NCI-H1105 (cell line): ENCODE data around the gene PLCG1.
A peak's percentile ranks its signal among the peaks of the same experiment; 100 is the strongest.

Experiments used
- DNase-seq: peaks from one replicate; lab custom pipeline; 2025; lab: John Stamatoyannopoulos, UW

The PLCG1 gene

DNA sequence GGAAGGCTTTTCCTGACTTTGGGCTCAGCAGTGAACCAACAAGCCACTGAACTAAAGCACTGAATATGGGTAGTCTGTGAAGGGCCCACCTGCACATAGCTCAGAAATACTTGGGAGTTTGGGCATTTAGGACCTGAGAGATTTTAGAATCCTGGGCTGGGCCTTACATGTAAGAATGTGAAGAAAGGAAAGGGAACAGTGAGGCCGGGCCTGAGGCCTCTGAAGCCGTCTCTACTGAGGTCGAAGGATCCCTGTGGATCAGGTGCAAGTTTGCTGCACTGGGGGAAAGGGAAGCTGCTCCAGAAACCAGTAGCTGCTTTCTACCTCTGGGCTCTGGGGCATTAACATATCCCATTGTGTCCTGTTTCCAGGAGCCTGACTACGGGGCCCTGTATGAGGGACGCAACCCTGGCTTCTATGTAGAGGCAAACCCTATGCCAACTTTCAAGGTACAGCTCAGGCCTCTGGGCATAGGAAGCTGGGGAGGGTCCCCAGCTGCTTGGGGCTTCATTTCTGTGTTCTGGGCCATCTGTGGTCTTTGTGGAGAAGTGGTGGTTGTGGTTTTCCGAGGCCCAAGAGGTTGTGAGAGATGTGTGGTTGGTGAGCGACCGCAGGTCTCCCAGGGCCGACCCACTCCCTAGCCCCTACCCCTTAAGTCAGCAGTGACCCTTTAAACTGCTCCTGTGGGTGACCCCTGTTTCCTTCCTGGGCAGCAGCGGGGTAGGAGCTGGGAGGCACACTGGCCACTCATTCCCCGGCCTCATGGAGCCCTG is 30.3 kb downstream of the PLCG1 start:
- no peak for DNase-seq

GRCh38 chr20:41168281-41169161 is 31.2 kb downstream of the PLCG1 start:
- DNase-seq: no peak

GRCh38 chr20:41169162-41169690 is 31.9 kb downstream of the PLCG1 start:
- DNase-seq: no peak

DNA sequence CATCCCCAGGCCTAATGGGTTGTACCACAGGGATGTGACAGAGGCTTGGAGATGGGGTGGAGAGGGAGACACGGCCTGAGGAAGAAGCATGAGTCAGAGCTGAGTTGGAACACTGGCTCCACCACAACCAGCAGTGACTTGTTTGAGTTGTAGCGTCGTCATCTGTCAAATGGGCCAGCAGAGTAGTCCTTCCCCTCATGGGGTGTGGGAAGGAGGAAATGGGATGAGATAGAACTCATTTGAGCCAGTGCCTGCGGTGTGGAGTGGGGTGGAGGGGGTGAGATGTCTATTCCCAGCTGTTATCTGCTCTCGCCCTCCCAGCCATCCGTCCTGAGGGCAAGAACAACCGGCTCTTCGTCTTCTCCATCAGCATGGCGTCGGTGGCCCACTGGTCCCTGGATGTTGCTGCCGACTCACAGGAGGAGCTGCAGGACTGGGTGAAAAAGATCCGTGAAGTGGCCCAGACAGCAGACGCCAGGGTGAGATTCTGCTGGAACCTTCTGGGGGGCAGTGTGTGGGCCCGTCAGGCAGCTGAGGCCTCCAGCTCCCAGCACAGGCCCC is 32.5 kb downstream of the PLCG1 start:
- no peak for DNase-seq

DNA sequence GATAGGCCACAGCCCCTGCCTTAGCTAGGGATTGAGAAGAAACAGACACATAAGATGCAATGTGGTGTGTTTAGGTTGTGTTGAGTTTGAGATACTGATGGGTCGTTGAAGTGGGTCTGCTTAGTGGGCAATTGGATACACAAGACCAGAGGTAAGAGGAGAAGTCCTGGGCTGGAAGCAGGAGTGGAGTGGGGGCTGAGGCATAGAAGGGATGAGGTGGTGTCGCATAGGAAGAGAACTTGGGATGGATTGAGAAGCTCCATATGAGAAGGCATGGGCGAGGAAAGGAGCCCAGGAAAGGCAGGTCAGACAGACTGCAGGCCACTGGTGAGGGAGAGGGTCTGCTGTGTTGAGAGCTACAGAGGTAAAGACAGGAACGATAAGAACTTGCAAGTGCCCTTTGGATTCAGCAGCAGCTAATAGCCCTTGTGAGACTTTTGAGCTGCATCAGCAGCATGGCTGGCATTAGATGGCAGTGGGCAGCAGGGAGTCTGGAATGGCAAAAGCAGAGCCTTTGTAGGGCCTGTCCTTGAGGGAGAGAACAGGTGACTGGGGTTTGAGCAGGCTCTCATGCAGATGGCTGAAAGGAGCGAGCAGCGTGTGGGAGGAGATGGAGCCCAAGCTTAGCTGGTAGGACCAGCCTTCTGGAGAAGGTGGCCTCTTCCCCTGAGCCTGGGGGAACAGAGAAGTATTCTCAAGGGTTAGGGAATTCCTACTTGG is 33.2 kb downstream of the PLCG1 start:
- no peak for DNase-seq

DNA sequence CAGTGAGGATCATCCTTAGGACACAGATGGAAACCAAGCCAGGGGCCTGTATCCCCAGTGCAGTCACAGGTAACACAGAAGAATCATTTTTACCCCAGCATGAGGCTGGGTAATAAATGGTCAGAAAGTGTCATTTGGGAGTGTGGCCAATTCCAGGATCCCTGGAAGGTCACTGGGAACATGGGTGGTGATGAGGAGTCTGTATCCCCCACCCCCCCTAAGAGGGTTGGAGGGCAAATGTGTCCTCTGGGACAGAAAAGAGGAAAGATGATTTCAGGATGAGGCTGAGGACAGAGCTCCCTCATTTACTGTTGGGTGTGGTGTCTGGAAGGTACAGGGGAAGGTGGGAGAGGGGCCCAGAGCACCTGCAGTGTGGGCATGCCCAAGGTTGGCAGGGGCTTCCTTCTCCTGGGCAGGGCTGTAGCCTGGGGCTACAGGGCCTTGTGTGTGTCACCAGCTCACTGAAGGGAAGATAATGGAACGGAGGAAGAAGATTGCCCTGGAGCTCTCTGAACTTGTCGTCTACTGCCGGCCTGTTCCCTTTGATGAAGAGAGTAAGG is 34.5 kb downstream of the PLCG1 start:
- no peak for DNase-seq

GRCh38 chr20:41172296-41173140 is 35.2 kb downstream of the PLCG1 start:
- no peak for DNase-seq

DNA sequence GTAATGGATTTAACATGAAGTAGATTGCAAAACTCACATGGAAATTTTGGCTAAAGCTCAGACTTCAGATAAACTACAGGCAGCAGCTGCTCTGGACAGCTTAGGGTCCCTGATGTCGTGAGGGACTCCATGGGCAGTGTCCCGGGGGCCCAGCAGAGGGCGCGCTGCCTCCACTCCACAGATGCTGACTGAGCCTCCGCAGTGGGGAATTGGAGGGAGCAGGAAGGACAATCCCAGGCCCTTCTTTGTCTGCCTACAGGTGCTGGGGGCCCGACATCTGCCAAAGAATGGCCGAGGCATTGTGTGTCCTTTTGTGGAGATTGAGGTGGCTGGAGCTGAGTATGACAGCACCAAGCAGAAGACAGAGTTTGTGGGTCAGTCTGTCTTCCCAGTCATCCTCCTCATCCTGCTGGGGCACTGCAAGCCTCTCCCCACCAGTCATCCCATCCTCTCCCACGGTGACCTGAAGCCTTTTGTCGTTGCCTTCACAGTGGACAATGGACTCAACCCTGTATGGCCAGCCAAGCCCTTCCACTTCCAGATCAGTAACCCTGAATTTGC is 35.9 kb downstream of the PLCG1 start:
- DNase-seq: peak; percentile 21

- DNase-seq: no peak
Measured at GRCh38 chr20:41173791-41174341, 36.5 kb downstream of the PLCG1 start.

DNA sequence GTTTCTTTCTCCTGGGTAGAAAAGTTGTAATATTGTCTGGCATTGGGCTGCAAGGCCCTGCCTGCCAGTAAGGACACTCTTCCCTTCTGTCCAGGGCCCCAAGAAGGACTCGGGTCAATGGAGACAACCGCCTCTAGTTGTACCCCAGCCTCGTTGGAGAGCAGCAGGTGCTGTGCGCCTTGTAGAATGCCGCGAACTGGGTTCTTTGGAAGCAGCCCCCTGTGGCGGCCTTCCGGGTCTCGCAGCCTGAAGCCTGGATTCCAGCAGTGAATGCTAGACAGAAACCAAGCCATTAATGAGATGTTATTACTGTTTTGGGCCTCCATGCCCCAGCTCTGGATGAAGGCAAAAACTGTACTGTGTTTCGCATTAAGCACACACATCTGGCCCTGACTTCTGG is 37.0 kb downstream of the PLCG1 start:
- DNase-seq: no peak

DNA sequence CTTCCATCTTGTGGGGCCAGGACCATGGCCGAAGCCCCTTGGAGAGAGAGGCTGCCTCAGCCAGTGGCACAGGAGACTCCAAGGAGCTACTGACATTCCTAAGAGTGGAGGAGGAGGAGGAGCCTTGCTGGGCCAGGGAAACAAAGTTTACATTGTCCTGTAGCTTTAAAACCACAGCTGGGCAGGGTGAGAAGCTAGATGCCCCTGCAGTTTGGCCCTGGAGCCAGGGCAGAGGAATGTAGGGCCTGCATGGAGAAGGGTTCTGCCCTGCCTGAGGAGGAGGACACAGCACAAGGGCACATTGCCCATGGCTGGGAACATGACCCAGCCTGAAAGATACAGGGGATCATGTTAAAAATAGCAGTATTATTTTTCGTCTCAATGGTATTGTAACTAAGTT is 37.4 kb downstream of the PLCG1 start:
- no peak for DNase-seq

DNA sequence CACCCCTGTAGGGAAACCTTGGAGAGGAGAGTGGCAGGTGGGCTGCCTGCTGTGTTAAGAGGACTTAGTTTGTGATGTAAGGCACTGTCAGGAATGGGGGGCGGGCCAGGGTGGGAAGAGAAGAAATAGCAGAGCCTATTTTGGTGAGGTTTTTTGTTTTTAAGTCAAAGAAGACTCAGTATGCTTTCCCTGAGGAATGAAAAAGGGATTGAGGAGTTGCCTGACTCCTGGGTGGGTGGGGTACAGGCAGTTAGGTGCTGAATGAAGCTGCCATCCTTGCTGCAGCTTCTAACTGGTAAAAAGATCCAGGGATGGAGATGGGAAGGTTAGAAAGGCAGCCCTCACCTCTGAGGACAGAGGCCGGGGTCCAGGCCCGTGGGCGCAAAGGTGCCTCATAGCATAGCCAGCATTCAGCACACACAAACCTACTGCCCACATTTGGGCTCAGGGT is 37.9 kb downstream of the PLCG1 start:
- no peak for DNase-seq

DNA sequence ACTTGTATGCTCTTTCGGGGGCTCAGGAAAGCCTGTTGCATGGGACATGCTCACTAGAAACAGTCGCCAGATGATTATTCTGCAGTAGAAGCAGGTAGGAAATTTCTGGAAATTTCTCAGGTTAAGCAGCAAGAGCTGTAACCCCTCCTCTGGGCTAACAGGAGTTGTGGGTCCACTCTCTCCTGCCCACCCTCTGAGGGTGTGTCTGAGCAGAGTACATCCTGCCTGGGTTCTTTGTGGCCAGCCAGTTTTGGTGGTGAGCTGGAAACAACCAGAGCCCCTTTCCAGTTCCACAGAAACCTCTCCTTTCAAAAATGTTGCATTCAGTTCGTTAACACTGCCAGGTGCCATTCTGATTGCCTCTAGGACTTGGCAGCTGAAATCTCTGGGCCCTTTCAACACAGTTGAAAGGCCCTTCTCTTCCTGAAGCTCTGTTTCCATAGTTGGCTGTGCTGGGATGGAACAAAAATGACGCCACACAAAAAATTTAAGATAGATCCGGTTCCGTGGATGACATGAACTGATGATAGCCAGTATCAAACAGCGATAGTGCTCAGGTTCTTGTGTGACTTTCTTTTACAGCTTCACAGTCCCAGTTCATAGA is 38.5 kb downstream of the PLCG1 start:
- no peak for DNase-seq

- no peak for DNase-seq
Measured at GRCh38 chr20:41176711-41177552, 39.6 kb downstream of the PLCG1 start.

DNA sequence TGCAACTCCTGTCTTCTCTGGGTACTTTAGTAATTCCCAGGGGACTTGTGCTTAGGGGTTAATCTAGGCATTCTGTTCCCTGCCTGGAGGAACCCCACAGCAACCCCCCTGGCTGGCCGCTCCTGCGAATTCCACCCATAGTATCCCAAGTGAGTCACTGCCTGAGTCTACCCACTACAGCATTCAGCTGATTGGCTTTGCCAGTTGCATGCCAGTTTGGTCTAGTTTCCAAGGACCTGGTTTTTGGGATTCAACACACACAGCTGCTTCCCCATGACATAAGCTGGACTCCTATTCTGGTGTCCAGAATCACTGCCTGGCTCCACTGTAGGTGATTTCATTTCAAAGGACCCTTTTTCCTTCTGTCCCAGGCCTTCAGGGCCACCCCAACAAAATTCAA is 40.3 kb downstream of the PLCG1 start:
- no peak for DNase-seq

- DNase-seq: no peak
Measured at GRCh38 chr20:41178495-41178894, 41.2 kb downstream of the PLCG1 start.

GRCh38 chr20:41178904-41179432 is 41.6 kb downstream of the PLCG1 start:
- DNase-seq: no peak

GRCh38 chr20:41179961-41180360 is 42.6 kb downstream of the PLCG1 start:
- DNase-seq: no peak
